HepG2 (cell line): ENCODE measurements around the gene CCND1. TPM values are rescaled to one million over a fixed set of nuclear protein-coding genes. Genes with fewer than 3 reads are reported as not detected.

Source experiments
- FOXK2 ChIP-seq: fragments of 450-650 bp; IDR thresholded peaks from 2 replicates; pipeline ENCODE4 v1.6.1; 2016
- FOXO4 ChIP-seq: sonication (generic); formaldehyde crosslinking; conservative IDR thresholded peaks from 2 replicates; pipeline ENCODE4 v1.8.1; 2023; ENCODE audit warnings: missing genetic modification reagents
- IKZF5 ChIP-seq: IDR thresholded peaks from 2 replicates; pipeline ENCODE4 v1.6.1; 2018; ENCODE audit warnings: missing genetic modification reagents, mild to moderate bottlenecking, missing compliant biosample characterization
- POGK ChIP-seq: sonication (generic); formaldehyde crosslinking; conservative IDR thresholded peaks from 2 replicates; pipeline ENCODE4 v1.8.0; 2022; ENCODE audit warnings: mild to moderate bottlenecking, moderate library complexity, missing genetic modification reagents
- SMAD3 ChIP-seq: sonication (generic); formaldehyde crosslinking; IDR thresholded peaks from 2 replicates; pipeline ENCODE4 v1.4.0; 2020; ENCODE audit warnings: missing genetic modification reagents
- SP1 ChIP-seq, 2 experiments: fragments of 450-650 bp in 1 of 2; sonication (generic) in 1 of 2; formaldehyde crosslinking in 1 of 2; IDR thresholded peaks; 2 replicates each; pipeline versions ENCODE4 v1.4.0 to v1.6.1; 2016 to 2020; ENCODE audit warnings: missing genetic modification reagents in 1 of 2
- SP5 ChIP-seq: IDR thresholded peaks from 2 replicates; pipeline ENCODE4 v1.6.1; 2016; ENCODE audit warnings: low read depth, borderline replicate concordance
- USF2 ChIP-seq, 2 experiments: sonication (generic) in 1 of 2; formaldehyde crosslinking in 1 of 2; IDR thresholded peaks; 2 replicates each; pipeline versions ENCODE4 v1.5.1 to v1.6.1; 2011 to 2020; ENCODE audit warnings: borderline replicate concordance in 1 of 2, low read depth in 1 of 2, low read length in 1 of 2, mild to moderate bottlenecking in 1 of 2, missing genetic modification reagents in 1 of 2, moderate library complexity in 1 of 2
- ZBTB33 ChIP-seq: sonication (generic); formaldehyde crosslinking; IDR thresholded peaks from 2 replicates; pipeline ENCODE4 v1.4.0; 2020; ENCODE audit warnings: missing genetic modification reagents
- ZFP36 ChIP-seq: fragments of 150-350 bp; IDR thresholded peaks from 2 replicates; pipeline ENCODE4 v1.6.1; 2018; ENCODE audit warnings: borderline replicate concordance, low read length, low read depth; ENCODE audit not compliant: partially characterized antibody
- ZFP41 ChIP-seq: sonication (generic); formaldehyde crosslinking; IDR thresholded peaks from 2 replicates; pipeline ENCODE4 v1.4.0; 2020; ENCODE audit warnings: mild to moderate bottlenecking, missing genetic modification reagents, borderline replicate concordance
- ZMAT3 ChIP-seq: sonication (generic); formaldehyde crosslinking; conservative IDR thresholded peaks from 2 replicates; pipeline ENCODE4 v1.7.0; 2021; ENCODE audit warnings: missing genetic modification reagents
- ZNF205 ChIP-seq: IDR thresholded peaks from 2 replicates; pipeline ENCODE4 v1.6.1; 2018; ENCODE audit warnings: missing biosample characterization, missing genetic modification reagents
- ZNF564 ChIP-seq: sonication (generic); formaldehyde crosslinking; IDR thresholded peaks from 2 replicates; pipeline ENCODE4 v1.8.1; 2023; ENCODE audit warnings: mild to moderate bottlenecking, missing genetic modification reagents
- ZNF670 ChIP-seq: sonication (generic); formaldehyde crosslinking; IDR thresholded peaks from 2 replicates; pipeline ENCODE4 v1.8.0; 2022; ENCODE audit warnings: mild to moderate bottlenecking, missing genetic modification reagents, borderline replicate concordance
- ZNF724P ChIP-seq: sonication (generic); formaldehyde crosslinking; IDR thresholded peaks from 2 replicates; pipeline ENCODE4 v1.8.0; 2022; ENCODE audit warnings: missing genetic modification reagents, borderline replicate concordance
- polyA plus RNA-seq, 8 experiments: library from polyadenylated mRNA; depleted of rRNA in 3 of 8; stranded (reverse) in 7 of 8; unstranded in 1 of 8; fragments of >200 nt; fragmentation: Illumina TruSeq in 4 of 8; extraction: Trizol in 4 of 8; gene quantifications; 2 replicates each; pipeline versions ENCODE4 v1.2.1 to v1.2.3, GENCODE V29; 2011 to 2016; ENCODE audit warnings: low read depth in 4 of 8, missing spikeins in 1 of 8, mixed read lengths in 1 of 8; ENCODE audit not compliant: insufficient read depth in 1 of 8
- total RNA-seq, 5 experiments: library from RNA; depleted of rRNA; stranded (reverse); fragments of >200 nt; fragmentation: Illumina TruSeq; extraction: Trizol; gene quantifications; 2 replicates each; pipeline ENCODE4 v1.2.3, GENCODE V29; 2016; ENCODE audit warnings: low read depth in 1 of 5

CCND1 gene
- total and polyA plus RNA-seq, 2 of the 13 experiments (the other 11 are each of a cell fraction or from before 2014, with no cell fraction given), result 107 to 136 TPM

- 0 out of 2 replicates have a peak, but pooled peaks have one; percentile 59 for TF ChIP-seq ZNF670 (CRISPR knock-in tag)
- TF ChIP-seq SP1 (IDR thresholded peaks at IDR 0.05), result no peak
- TF ChIP-seq SP1 (CRISPR knock-in tag; IDR thresholded peaks at IDR 0.05), result no peak
- TF ChIP-seq ZNF205 (CRISPR knock-in tag), result peak; percentile 81
- TF ChIP-seq SMAD3 (CRISPR knock-in tag), result no peak
- TF ChIP-seq POGK (CRISPR knock-in tag), result peak; percentile 55; the same call in 1 of the 2 replicates
- TF ChIP-seq ZFP36, result no peak
- TF ChIP-seq SP5, result peak; percentile 19; the same call in 1 of the 2 replicates
- no peak; the same call in 1 of the 2 replicates for TF ChIP-seq ZMAT3 (CRISPR knock-in tag)
- peak; percentile 25; the same call in 1 of the 2 replicates for TF ChIP-seq USF2 (IDR thresholded peaks at IDR 0.05; ENCODE audit: low read depth, low read length)
- TF ChIP-seq USF2 (CRISPR knock-in tag; IDR thresholded peaks at IDR 0.05; ENCODE audit: borderline replicate concordance), result peak; percentile 70; the same call in 1 of the 2 replicates
- TF ChIP-seq FOXK2, result no peak
- TF ChIP-seq FOXO4 (CRISPR knock-in tag), result no peak
- peak; percentile 62; the same call in 1 of the 2 replicates for TF ChIP-seq IKZF5 (CRISPR knock-in tag)
- TF ChIP-seq ZBTB33, result peak; percentile 96
- TF ChIP-seq ZFP41 (CRISPR knock-in tag), result peak; percentile 41; the same call in 1 of the 2 replicates
- peak; percentile 59; the same call in 1 of the 2 replicates for TF ChIP-seq ZNF724P
- TF ChIP-seq ZNF564 (CRISPR knock-in tag), result peak; percentile 63; the same call in 1 of the 2 replicates
Observed at GRCh38 chr11:69644071-69644961, 3.4 kb downstream of the CCND1 start (continued).
